ENCODE measurements around the gene SYT14.
"Not testable (repeated sequence)": the region's sequence is repeated elsewhere in the genome, so short reads cannot be mapped to it uniquely, and the experiment has no call there.

Gene SYT14

GRCh38 chr1:209937996-209938959 is at the start of gene SYT14:
Gene SYT14, plus strand, starts transcription at chr1:209938217. Its CDS starts 48 bp downstream, at chr1:209938265.
- no peak for DNase-seq (ENCODE audit: low read depth in 2 of 2)

DNA sequence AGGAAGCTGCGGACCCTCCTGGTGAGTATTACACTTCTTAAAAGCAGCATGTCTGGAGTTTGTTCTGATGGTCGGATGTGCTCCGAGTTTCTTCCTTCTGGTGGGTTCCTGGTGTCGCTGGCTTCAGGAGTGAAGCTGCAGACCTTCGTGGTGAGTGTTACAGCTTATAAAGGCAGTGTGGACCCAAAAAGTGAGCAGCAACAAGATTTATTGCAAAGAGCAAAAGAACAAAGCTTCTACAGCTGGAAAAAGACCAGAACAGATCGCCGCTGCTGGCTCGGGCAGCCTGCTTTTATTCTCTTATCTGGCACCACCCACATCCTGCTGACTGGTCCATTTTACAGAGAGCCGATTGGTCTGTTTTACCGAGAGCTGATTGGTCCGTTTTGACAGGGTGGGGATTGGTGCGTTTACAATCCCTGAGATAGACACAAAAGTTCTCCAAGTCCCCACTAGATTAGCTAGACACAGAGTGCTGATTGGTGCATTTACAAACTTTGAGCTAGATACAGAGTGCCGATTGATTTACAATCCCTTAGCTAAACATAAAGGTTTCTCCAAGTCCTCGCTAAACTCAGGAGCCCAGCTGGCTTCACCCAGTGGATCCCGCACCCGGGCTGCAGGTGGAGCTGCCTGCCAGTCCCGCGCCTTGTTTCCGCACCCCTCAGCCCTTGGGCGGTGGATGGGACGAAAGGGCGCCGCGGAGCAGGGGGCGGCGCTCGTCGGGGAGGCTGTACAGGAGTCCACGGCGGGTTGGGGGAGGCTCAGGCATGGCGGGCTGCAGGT is 49.5 kb upstream of the SYT14 start:
- DNase-seq (ENCODE audit: low read depth in 2 of 2): not testable (repeated sequence)

DNA sequence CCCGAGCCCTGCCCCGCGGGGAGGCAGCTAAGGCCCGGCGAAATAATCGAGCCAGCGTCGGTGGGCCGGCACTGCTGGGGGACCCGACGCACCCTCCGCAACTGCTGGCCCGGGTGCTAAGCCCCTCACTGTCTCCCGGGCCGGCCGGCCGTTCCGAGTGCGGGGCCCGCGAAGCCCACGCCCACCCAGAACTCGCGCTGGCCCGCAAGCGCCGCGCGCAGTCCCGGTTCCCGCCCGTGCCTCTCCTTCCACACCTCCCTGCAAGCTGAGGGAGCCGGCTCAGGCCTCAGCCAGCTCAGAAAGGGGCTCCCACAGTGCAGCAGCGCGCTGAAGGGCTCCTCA is 49.0 kb upstream of the SYT14 start:
- no peak for DNase-seq (ENCODE audit: low read depth in 2 of 2)

GRCh38 chr1:209890641-209891330 is 47.2 kb upstream of the SYT14 start:
- no peak for DNase-seq (ENCODE audit: low read depth in 2 of 2)

- no peak for DNase-seq (ENCODE audit: low read depth in 2 of 2)
Measured at GRCh38 chr1:209893751-209894150, 44.3 kb upstream of the SYT14 start.

- peak in 1 of 2 donors; percentile 7 for DNase-seq (ENCODE audit: low read depth in 2 of 2)
Measured at GRCh38 chr1:209895709-209896108, 42.3 kb upstream of the SYT14 start.

GRCh38 chr1:209896346-209896745 is 41.7 kb upstream of the SYT14 start:
- DNase-seq (ENCODE audit: low read depth in 2 of 2): no peak

- not testable (repeated sequence) for DNase-seq (ENCODE audit: low read depth in 2 of 2)
Measured at GRCh38 chr1:209898271-209898670, 39.7 kb upstream of the SYT14 start.

DNA sequence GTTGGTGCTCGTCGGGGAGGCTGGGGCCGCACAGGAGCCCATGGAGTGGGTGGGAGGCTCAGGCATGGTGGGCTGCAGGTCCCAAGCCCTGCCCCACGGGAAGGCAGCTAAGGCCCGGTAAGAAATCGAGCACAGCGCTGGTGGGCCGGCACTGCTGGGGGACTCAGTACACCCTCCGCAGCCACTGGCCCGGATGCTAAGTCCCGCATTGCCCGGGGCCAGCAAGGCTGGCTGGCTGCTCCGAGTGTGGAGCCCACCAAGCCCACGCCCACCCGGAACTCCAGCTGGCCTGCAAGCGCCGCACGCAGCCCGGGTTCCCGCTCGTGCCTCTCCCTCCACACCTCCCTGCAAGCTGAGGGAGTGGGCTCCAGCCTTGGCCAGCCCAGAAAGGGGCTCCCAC is 39.2 kb upstream of the SYT14 start:
- not testable (repeated sequence) for DNase-seq (ENCODE audit: low read depth in 2 of 2)

DNA sequence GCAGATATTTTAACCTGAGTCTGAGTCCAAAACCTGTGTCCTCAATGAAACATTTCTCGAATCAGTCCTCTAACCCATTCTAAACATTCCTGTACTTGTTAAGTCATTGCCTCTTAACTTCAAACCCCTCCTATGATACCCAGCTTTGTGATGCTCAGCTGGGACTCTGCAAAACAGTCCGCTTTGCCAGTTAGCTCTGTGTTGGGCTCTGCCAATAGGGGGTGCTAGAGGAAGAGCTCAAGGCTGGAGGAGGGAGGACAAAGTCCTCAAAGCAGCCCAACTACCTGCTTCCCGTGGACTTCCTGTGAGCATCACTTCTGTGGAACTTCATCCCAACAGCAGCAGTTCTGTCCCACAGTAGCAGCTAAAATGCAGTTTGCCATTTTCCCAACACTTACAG is 38.1 kb upstream of the SYT14 start:
- no peak for DNase-seq (ENCODE audit: low read depth in 2 of 2)

- DNase-seq (ENCODE audit: low read depth in 2 of 2): no peak
Measured at GRCh38 chr1:209900734-209901133, 37.3 kb upstream of the SYT14 start.

DNA sequence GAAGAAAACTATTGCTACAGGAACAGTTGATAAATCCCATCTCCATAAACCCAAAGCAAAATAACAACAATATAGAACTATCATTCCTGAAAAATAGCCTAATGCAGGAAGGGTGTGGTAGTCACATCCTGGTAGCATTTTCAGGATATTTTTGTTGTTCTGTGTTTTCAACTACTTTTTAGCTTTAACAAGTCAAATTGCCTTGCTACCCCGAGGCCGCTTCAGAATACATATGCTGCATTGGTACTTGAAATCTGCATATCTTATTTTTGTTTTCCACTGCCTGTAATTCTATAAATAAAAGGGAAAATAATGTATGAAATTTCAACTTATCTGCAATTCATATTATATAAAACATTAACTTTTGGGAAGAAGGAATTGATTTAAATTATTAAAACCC is 36.8 kb upstream of the SYT14 start:
- no peak for DNase-seq (ENCODE audit: low read depth in 2 of 2)

DNA sequence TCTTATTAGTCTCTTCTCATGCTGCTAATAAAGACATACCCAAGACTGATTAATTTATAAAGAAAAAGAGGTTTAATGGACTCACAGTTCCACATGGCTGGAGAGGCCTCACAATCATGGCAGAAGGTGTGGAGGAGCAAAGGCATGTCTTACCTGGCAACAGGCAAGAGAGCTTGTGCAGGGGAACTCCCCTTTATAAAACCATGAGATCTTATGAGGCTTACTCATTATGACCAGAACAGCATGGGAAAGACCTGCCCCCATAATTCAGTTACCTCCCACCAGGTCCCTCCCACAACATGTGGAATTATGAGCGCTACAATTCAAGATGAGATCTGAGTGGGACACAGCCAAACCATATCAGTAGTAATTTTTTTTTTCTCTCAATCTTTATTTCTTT is 33.2 kb upstream of the SYT14 start:
- not testable (repeated sequence) for DNase-seq (ENCODE audit: low read depth in 2 of 2)

GRCh38 chr1:209911746-209912145 is 26.3 kb upstream of the SYT14 start:
- DNase-seq (ENCODE audit: low read depth in 2 of 2): no peak

- DNase-seq (ENCODE audit: low read depth in 2 of 2): no peak
Measured at GRCh38 chr1:209912306-209912705, 25.7 kb upstream of the SYT14 start.

DNA sequence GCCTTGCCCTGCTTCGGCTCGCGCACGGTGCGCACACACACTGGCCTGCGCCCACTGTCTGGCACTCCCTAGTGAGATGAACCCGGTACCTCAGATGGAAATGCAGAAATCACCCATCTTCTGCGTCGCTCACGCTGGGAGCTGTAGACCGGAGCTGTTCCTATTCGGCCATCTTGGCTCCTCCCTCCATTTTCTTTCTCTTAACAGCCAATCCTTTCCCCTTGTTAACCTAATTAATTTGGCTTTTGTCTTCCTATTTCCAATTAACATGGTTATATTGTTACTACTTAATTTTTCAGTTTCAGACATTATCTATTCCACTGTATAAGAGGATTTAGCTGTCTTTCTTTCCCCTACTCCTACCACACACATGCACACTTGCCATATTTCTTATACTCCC is 18.4 kb upstream of the SYT14 start:
- not testable (repeated sequence) for DNase-seq (ENCODE audit: low read depth in 2 of 2)

GRCh38 chr1:209920844-209921243 is 17.2 kb upstream of the SYT14 start:
- DNase-seq (ENCODE audit: low read depth in 2 of 2): no peak

DNA sequence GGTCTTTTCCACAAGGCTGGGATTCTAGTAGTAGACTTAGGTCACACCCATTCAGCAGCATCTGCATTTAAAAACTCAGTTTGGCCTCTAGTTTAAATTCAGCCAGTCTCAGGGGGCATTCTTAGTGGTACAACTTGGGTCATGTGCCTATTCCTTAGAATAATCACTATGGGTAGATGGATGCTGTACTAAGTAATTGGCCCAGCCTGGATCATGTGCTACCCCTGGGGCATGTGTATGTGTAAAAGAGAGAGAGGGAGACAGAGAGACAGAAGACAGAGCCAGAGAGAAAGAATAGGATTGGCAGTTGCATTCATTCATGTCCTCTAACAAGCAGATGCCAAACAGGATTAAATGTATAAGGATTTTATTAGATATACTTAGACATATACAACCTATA is 13.6 kb upstream of the SYT14 start:
- no peak for DNase-seq (ENCODE audit: low read depth in 2 of 2)

- no peak for DNase-seq (ENCODE audit: low read depth in 2 of 2)
Measured at GRCh38 chr1:209926045-209926444, 12.0 kb upstream of the SYT14 start.

DNA sequence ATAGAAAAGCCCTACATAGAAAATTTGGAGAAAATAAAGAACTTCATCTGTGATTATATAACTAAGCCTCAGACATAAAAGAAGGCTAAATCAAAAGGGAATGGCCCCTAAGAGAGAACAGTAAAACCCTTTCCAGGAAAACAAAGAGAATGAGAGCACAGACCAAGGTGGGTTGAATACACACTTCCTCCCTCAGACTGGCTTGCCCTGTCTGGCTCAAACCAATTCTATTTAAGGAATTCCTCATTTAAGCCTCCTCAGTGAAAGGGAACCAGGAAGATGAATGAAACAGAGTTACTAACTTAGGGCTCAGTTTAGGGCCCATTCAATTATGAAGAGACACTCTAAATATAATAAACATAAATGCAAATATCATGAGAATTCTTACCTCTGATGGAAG is 10.6 kb upstream of the SYT14 start:
- no peak for DNase-seq (ENCODE audit: low read depth in 2 of 2)

- DNase-seq (ENCODE audit: low read depth in 2 of 2): no peak
Measured at GRCh38 chr1:209929751-209930150, 8.3 kb upstream of the SYT14 start.

DNA sequence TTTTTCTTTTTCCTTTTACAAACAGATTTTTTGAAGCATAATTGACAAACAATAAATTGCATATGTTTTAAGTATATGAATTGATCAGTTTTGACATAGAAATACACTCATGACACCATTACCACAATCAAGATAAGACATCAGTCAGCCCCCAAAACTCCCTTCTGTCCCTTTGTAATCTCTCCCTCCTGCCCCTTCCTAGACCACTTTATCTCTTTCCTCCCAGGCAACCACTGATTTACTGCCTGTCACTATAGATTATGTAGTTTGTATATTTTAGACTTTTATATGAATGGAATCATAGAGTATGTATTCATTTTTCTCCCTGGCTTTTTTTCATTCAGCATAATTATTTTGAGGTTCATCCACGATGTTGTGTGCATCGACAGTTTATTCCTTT is 6.9 kb upstream of the SYT14 start:
- DNase-seq (ENCODE audit: low read depth in 2 of 2): no peak

Data from stimulated activated CD8-positive, alpha-beta memory T cell treated with anti-CD3 and anti-CD28 coated beads, Interleukin-15, amount 100 ng/mL, for 48 hours (primary cell).